ENCODE results near the gene KIF26B. TPM values are rescaled to one million over a fixed set of nuclear protein-coding genes. Genes with fewer than 3 reads are reported as not detected.

Gene KIF26B
- total RNA-seq, 2 donors from 2014 or later, result 0.30 to 0.35 TPM

DNA sequence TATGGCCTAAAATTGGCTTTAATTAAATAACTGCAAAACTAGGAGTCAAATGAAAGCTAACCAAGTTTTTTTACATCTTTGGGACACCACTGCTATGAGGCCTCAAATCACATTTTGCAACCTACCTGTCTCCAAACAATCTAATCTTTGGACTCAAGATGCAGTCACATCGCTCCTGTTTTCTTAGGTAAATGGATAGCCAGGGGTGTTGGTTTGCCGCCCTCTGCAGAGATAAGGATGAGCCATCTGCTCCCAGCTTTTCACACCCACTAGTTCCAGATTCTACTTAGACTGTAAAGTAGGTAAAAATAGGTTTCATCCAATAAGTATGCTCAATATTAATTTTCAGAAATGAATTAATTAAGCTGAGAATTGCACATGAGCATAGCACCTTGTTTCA, 456.5 kb downstream of the KIF26B start:
- H3K27me3 ChIP-seq, result no peaks in the 10 kb centered on the region
- no peak overlapping the region for H3K4me3 ChIP-seq
- H3K9me3 ChIP-seq, result no peaks in the 10 kb centered on the region
- intact Hi-C loops (cut with DNase I), result no loop called here
- DNase-seq, result no peak
- TF ChIP-seq CTCF (IDR thresholded peaks at IDR 0.05), result no peak
- no peak overlapping the region for H3K27ac ChIP-seq
- no peaks in the 10 kb centered on the region for H3K36me3 ChIP-seq
- no peak overlapping the region for H3K9ac ChIP-seq (ENCODE audit: low read depth in 2 of 2, low read length in 2 of 2)
- no peaks in the 10 kb centered on the region for H3K4me1 ChIP-seq

DNA sequence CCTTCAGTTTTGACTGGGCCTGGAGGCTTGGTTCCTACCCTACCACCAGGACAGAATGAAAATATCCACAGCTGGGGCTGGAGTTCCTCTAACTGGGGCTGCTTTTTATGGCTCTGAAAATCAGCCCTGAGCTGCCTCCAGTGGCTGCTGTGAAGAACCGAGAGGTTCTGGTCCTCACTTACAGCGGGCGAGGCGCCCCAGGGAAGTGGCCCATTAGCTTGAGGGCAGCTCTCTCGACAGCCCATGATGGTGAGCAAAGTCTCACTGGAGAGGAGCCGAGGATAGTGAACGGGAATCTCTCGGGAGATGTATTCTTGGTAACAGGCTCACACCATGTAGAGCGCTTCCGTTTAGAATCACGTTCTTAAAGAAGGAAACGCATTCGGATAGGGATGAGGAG, 459.7 kb downstream of the KIF26B start:
- no peak overlapping the region for H3K4me3 ChIP-seq
- H3K4me1 ChIP-seq, result no peaks in the 10 kb centered on the region
- H3K27me3 ChIP-seq, result no peaks in the 10 kb centered on the region
- intact Hi-C loops (cut with DNase I), result no loop called here
- no peak overlapping the region for H3K27ac ChIP-seq
- no peak for DNase-seq
- TF ChIP-seq CTCF (IDR thresholded peaks at IDR 0.05), result no peak
- no peaks in the 10 kb centered on the region for H3K9me3 ChIP-seq
- H3K36me3 ChIP-seq, result no peaks in the 10 kb centered on the region
- H3K9ac ChIP-seq (ENCODE audit: low read depth in 2 of 2, low read length in 2 of 2), result no peak overlapping the region

DNA sequence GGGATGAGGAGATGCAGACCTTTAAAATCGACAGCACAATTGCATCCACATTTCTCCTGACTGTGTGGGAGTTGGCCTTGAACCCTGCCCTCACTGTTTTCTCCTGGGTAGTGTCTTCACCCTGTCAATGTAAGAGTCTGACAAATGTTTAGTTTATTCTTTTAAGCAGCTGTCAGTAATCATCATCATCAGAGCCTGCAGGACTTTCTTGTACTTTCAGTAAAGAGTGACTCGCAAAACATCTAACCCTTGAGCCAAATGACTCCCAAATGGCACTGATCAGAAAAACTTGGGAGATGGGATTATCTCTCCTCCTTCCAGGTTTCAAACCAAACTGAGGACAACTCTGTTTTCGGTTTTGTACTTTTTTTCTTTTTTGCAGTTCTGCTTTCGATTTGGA, 460.2 kb downstream of the KIF26B start:
- Histone ChIP-seq H3K9me3 (no peaks in the 10 kb centered on the region), H3K4me1 (no peaks in the 10 kb centered on the region), H3K27ac (no peak overlapping the region), H3K4me3 (no peak overlapping the region), H3K27me3 (no peaks in the 10 kb centered on the region), H3K36me3 (no peaks in the 10 kb centered on the region), H3K9ac (ENCODE audit: low read depth in 2 of 2, low read length in 2 of 2) (no peak overlapping the region)
- no peak for TF ChIP-seq CTCF (IDR thresholded peaks at IDR 0.05)
- intact Hi-C loops (cut with DNase I), result no loop called here
- DNase-seq, result no peak

GRCh38 chr1:245621589-245621988, 466.8 kb downstream of the KIF26B start:
- intact Hi-C loops (cut with DNase I), result no loop called here
- no peak for DNase-seq

DNA sequence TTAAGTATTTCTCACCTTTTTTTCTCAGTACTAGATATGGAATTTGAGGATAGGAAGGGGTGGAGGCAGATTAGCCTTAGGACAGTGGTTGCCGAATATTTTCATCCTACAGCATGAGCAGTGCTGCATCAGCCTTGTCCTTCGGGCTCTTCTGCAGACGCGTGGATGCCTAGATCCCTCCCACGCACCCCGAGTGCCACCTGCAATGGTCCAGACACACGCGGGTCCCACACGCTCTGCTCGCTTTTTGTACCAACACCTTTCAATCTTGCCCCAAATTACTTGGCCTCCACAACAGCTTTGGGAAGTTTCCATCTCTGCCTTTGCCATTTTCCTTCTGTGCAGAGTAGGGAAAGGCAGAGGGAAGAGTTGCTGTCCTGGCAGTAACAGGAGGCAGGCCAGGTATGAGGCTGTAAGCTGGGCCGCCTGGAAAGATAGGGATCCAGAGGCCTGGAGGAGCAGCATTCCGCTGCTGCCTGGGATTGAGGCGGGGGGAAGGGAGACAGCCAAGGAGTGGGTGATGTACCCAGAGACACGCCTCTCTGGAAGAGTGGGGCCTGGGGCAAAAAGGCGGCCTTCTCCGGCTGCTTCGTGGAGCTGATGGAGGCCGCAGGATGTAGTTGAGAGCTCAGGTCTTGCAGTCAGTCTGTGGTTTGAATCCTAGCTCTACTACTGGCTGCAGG, 467.7 kb downstream of the KIF26B start:
- no peak overlapping the region for H3K4me3 ChIP-seq
- no peak overlapping the region for H3K27ac ChIP-seq
- no peak for DNase-seq
- no peak for TF ChIP-seq CTCF (IDR thresholded peaks at IDR 0.05)
- H3K9me3 ChIP-seq, result no peaks in the 10 kb centered on the region
- no peaks in the 10 kb centered on the region for H3K27me3 ChIP-seq
- intact Hi-C loops (cut with DNase I), result no loop called here
- H3K9ac ChIP-seq (ENCODE audit: low read depth in 2 of 2, low read length in 2 of 2), result no peak overlapping the region
- H3K4me1 ChIP-seq, result no peaks in the 10 kb centered on the region
- no peaks in the 10 kb centered on the region for H3K36me3 ChIP-seq

More at GRCh38 chr1:245621589-245621988, 466.8 kb downstream of the KIF26B start:
- Histone ChIP-seq H3K9ac (ENCODE audit: low read depth in 2 of 2, low read length in 2 of 2) (no peak overlapping the region), H3K9me3 (no peaks in the 10 kb centered on the region), H3K27me3 (no peaks in the 10 kb centered on the region), H3K4me3 (no peak overlapping the region), H3K36me3 (no peaks in the 10 kb centered on the region), H3K27ac (no peak overlapping the region), H3K4me1 (no peaks in the 10 kb centered on the region)
- TF ChIP-seq CTCF (IDR thresholded peaks at IDR 0.05), result no peak
